NCI-H1105 (cell line): Measurements from ENCODE around the gene CRELD1.
"Not testable (repeated sequence)": the region's sequence is repeated elsewhere in the genome, so short reads cannot be mapped to it uniquely, and the experiment has no call there.

ENCODE experiments used
- DNase-seq: peaks from one replicate; lab custom pipeline; 2025; lab: John Stamatoyannopoulos, UW

The CRELD1 gene, protein sequence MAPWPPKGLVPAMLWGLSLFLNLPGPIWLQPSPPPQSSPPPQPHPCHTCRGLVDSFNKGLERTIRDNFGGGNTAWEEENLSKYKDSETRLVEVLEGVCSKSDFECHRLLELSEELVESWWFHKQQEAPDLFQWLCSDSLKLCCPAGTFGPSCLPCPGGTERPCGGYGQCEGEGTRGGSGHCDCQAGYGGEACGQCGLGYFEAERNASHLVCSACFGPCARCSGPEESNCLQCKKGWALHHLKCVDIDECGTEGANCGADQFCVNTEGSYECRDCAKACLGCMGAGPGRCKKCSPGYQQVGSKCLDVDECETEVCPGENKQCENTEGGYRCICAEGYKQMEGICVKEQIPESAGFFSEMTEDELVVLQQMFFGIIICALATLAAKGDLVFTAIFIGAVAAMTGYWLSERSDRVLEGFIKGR

DNA sequence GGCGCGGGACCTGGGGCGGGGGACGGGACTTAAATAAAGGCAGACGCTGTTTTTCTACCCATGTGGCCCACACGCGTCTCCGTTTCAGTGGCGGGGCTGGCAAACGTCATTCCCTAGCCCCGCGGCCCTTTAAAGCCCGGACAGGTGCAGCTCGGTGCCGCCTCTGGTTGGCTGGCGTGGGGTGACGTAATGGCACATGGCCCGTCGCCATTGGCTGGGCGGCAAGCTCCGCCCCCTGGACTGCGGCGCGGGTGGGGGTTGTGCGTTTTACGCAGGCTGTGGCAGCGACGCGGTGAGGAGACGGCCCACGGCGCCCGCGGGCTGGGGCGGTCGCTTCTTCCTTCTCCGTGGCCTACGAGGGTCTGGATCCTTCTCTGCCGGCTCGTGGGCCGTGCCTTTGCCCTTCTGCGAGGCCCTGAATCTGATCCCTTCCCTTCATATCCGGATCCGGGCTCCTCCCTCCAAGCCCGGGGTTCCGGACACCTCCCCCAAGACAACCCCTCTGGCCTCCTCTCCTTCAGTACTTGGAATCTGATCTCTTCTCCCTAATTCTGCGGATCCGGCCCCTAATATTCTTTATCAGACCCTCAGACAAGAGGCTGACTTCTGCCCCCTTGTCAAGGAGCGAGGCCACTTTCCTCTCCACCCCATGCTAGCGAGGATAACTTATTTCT, at the start of gene CRELD1:
Gene CRELD1 (plus strand): TSS at position 274 of the 674 bp plus-strand sequence. CDS start 605 bp downstream, outside the sequence.
- peak; percentile 74 for DNase-seq

- no peak for DNase-seq
These were observed 49.0 kb upstream of the CRELD1 start for GRCh38 chr3:9884555-9885165.

DNA sequence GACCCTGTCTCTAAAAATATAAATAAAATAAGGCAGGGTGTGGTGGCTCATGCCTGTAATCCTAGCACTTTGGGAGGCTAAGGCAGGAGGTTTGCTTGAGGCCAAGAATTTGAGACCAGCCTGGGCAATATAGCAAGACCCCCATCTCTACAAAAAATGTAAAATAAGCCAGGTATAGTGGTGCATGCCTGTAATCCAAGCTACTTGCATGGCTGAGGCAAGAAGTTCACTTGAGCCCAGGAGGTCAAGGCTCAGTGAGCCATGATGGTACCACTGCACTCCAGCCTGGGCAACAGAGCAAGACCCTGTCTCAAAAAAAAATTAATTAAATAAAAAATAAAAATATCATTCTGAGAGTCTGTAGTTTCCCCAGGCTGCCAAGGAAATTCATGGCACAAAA, 47.3 kb upstream of the CRELD1 start:
- DNase-seq = no peak

GRCh38 chr3:9887480-9887879, 46.2 kb upstream of the CRELD1 start:
- no peak for DNase-seq

- DNase-seq = no peak
These were observed 45.1 kb upstream of the CRELD1 start for GRCh38 chr3:9888540-9888939.

DNA sequence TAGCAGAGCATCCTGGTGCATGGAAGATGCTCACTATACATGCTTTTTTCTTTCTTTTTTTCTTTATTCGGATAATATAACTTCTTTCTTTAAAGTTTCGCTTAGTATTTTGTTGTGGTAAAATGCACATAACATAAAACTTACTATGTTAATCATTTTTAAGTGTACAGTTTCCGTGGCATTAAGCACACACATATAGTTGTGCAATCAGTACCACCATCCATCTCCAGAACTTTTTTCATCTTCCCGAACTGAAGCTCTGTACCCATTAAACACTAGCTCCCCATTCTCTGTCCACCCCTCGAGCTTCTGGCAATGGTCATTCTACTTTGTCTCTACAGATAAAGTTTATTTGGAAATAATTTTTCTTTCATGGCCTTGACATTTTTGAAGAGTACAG, 44.2 kb upstream of the CRELD1 start:
- no peak for DNase-seq

GRCh38 chr3:9890249-9891071, 43.2 kb upstream of the CRELD1 start, which contains the start of gene JAGN1:
Gene JAGN1 (plus strand): TSS chr3:9890610. CDS start chr3:9890723, 113 bp downstream.
- DNase-seq = peak; percentile 58

GRCh38 chr3:9891072-9891622, 42.5 kb upstream of the CRELD1 start:
- DNase-seq = no peak

GRCh38 chr3:9893739-9894138, 39.9 kb upstream of the CRELD1 start:
- no peak for DNase-seq

DNA sequence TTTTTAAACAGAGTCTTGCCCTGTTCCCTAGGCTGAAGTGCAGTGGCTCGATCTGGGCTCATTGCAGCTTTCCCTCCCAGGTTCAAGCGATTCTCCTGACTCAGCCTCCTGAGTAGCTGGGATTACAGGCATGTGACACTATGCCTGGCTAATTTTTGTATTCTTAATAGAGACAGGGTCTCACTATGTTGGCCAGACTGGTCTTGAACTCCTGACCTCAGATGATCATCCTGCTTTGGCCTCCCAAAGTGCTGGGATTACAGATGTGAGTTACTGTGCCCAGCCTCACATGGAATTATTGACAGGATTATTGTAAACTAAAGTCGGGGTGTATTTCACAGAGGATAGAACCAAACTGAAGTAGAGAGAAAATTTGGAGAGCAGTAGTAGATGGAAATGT, 37.9 kb upstream of the CRELD1 start:
- DNase-seq = not testable (repeated sequence)

DNA sequence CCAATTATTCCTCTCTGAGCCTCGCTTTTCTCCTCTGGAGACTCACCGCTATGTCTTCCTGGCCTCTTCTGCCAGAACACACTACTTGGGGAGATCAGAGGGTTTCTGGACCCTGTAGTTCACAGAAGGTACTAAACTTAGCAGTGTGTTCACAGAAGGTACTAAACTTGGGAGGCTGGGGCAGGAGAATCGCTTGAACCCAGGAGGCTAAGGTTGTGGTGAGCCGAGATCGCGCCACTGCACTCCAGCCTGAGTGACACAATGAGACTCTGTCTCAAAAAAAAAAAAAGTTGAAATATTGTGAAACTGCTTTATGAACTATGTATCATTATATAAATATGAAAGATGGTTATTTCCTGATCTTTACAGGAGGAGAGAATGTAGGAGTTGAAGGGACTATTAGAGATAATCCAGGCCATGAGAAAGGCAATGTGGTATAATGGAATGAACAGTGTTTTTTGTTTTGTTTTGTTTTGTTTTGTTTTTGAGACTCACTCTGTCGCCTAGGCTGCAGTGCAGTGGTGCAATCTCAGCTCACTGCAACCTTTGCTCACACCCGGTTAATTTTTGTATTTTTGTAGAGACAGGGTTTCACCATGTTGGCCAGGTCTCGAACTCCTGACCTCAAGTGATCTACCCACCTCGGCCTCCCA, 36.8 kb upstream of the CRELD1 start:
- not testable (repeated sequence) for DNase-seq

DNA sequence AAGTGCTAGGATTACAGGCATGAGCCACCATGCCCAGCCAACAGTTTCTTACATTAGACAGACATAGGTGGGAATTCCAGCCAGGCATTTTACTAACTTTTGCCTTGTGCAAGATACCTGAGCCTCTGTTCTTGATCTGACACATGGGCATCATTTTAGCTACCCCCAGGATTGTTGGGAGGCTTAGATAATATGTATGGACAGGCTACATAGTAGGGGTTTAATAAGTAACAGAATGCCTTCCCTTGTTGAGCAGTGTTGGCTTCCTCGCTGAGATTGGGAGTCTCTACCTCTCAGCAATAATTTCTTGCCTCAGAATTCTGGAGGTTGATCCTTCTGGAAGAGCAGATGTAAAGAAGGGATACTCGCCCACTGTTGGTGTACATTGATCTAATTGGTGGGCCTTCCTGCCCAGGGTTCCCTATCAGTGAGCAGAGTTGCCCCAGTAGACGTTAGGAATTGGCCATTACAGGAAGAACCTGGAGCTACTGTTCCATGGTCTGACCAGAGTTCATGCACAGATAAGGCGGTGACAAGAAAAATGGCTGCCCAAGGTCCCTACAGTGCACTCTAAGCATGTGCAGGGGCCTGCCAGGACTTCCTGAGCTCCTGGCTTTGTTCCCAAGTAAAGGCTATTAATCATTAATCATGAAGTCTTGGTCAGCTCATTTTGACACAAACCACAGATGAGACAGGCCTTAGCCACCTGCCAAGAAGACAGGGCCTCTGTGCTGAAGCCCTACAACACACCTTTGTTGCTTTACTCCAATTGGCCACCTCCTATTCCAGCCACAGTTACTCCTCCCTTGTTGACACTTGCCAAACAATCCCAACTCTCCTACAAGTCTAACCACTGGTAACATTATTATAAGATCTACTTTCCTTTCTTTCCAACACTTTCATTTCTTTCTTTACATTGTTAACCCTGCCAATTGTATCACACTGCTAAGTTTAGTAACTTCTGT, 35.9 kb upstream of the CRELD1 start:
- no peak for DNase-seq

DNA sequence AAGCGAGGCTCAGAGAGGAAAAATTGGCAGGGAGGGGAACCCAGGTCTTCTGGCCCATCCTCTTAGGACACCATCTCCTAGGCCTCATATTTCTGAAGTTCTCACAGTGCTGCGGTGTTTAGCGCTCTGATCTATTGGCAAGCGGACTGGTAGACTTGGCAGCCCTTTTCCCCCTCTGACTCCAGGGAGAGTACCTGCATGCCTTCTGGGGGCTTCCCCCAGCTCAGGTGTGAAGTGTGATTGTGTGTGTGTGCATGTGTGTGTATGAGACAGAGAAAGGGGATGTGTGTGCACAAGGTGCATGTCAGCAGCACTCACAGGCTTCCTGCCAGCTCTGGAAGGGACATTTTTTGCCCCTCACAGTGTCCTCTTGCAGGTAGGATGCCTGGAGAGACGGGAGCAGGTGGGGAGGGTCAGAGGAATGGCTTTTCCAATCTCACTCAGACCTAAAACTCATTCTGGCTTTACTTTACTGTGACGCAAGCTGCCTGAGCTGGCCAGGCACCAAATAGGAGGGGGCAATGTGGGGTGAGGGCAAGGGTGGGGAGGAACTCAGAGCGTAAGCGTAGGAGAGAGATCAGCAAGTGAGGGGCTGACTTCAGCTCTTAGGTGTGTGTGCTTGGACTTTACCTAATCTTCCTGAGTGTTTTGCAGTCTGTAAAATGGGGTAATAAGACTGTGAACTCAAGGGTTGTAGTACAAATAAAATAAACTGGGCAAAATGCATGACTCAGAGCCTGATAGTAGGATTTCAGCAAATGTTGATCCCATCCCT, 35.0 kb upstream of the CRELD1 start:
- no peak for DNase-seq

GRCh38 chr3:9899289-9899791, 34.3 kb upstream of the CRELD1 start:
- DNase-seq = no peak

DNA sequence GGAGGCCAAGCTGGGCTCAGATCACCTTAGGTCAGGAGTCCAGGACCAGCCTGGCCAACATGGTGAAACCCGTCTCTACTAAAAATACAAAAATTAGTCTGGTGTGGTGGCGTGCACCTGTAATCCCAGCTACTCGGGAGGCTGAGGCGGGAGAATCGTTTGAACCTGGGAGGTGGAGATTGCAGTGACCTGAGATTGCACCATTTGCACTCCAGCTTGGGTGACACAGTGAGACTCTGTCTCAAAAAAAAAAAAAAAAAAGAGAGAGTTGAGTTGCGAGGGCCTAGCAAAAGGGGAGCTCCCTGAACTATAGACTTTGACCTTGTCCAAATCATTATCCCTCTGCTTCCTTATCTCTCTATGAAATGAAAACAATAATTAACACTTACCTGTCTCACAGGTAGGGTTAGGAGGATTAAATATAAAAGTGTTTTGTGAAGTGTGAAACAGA, 32.6 kb upstream of the CRELD1 start:
- DNase-seq = not testable (repeated sequence)

DNA sequence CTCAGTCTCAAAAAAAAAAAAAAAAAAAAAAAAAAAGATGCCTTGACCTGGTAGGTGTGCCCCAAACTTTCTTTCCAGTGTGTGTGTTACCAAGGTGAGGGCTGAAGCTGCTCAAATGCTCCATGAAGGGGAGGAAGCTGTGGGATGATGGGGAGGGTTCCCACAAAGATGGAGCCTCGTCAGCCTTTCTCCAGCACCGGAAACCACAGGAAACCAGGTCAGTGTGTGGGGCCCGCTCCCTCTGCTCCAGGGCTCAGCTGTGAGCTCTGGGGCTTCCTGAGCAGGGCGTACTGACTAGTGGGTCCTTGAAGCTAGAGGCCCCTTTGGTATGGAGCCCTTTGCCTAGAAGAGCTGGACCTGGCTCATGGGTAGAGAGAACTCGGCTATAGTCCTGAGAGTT, 31.7 kb upstream of the CRELD1 start:
- no peak for DNase-seq

- no peak for DNase-seq
These were observed 31.0 kb upstream of the CRELD1 start, which contains the start of gene IL17RE for GRCh38 chr3:9902372-9903237. Gene IL17RE (plus strand): TSS chr3:9902848. CDS start chr3:9902933, 85 bp downstream.

- no peak for DNase-seq
These were observed 30.4 kb upstream of the CRELD1 start for GRCh38 chr3:9903238-9903624.
